ENCODE data around the gene FRG2C.
"Not testable (repeated sequence)": the region's sequence is repeated elsewhere in the genome, so short reads cannot be mapped to it uniquely, and the experiment has no call there.

FRG2C gene

DNA sequence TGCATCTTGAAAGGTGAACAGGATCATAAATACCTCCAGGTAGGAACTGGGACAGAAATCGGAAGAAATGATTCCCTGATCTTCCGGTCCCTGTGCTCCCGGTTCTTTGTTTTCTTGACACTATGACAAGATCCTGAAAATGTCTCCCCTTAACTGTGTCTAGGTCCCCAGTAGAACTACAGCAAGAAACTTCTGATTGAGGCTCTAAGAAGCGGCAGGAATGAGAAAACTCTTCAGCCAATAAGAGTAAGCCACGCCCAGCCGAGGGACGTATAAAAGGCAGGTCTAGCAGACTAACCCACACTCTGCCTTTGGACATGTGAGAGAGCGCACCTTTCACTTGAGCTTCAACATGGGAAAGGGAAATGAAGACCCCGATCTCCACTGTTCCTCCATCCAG is at the start of gene FRG2C:
FRG2C (plus strand) TSS at position 301 of the 400 bp plus-strand sequence; CDS start at position 353, 52 bp downstream.
- DNase-seq, result not testable (repeated sequence)

GRCh38 chr3:75618666-75619305 is 45.3 kb upstream of the FRG2C start:
- not testable (repeated sequence) for DNase-seq

DNA sequence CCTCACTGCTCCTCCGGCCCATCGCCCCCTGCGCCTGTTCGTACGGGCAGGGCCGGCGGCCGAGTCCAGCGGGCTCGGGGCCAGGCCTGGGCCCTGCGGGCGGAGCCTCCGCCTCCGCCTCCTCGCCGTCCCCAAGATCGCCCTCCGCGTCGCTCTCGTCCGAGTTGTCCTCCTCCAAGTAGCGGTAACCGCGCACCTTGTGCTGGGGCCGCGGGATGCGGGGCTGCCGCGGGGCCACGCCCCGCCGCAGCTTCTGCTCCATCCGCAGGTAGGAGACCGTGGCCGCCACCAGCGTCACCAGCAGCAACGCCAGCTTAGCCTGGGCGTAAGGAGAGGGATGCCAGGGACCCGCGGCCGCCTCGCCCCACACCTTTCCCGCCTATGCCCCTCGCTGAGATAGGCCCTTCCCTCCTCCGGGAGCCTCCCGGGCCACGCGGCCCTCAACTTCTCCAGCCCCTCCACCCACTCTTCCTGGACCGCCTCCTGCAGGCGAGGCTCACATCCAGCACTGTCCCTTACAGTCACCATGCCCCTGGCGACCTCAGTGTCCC is 44.6 kb upstream of the FRG2C start:
- DNase-seq, result not testable (repeated sequence)

DNA sequence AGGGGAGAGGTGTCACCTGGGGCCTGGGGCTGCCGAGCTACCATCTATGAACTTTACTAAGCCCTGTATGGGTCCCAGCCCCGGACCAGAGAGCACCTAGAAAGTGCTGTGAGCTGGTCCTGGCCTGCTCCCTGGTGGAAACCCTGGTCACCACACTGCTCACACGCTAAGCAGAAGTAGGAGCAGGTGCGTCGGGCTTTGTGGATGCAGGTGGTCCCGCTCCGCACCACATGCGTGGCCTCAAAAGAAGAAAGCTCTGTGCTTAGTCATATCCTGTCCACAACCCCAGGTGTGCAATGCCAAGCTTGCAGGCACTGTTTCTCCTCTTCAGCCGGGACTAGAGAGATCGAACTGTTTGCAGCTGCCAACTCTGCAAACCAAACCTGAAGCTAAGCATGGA is 42.4 kb upstream of the FRG2C start:
- DNase-seq, result not testable (repeated sequence)

GRCh38 chr3:75623656-75624055 is 40.5 kb upstream of the FRG2C start:
- not testable (repeated sequence) for DNase-seq

GRCh38 chr3:75630887-75631535 is 33.1 kb upstream of the FRG2C start:
- not testable (repeated sequence) for DNase-seq

DNA sequence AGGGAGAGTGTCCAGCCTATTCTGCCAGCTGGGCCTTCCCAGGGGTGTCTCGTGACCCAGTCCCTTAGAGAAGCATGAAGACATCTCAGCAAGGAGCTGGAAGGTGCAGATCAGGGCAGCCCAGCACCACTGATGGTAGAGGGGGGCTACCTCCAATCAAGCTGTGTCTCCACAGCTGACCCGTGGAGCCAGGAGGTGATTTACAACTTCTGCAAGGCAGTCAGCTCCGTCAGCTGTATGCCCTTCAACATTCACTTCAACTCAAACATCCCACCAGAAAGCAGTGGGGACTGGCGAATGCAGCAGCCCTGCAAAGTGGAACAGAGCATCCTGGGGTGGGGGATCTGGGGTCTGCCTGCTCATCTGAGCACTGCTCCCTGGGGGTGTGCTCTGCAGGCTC is 32.6 kb upstream of the FRG2C start:
- DNase-seq, result no peak

DNA sequence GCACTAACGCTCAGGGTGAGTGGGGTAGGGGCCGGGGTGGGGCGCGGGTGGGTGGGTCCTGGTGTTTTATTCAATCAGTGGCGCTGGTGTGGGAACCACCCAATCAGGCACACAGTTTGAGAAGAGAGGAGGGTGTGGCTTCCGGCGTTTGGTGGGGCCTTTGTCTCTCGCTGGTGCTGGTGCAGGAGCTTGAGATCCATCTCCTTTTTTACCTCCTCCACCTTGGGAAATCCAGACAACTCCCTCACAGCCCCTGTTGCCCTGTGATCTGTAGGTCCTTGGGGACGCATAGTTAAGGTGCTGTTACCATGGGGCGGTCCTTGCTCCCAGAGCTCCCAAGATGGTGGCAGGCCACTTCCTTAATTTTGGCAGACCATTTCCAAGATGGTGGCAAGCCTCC is 25.2 kb upstream of the FRG2C start:
- DNase-seq, result not testable (repeated sequence)

DNA sequence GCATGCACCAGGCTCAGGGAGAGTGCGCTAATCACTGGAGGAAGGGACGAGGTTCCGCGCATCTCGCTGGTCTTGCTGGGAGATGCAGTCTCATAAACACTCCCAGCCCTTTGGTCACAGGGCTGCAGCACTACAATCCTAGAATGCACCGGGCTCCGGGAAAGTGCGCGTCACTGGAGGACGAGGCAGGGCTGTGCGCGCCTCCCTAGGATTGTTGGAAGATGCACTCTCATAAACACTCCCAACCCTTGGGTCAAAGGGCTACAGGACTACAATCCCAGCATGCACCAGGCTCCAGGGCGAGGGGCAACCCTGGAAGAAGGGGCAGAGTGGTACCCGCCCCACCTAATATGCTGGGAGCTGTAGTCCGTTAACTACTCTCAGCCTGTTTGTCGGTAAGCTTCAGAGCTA is 23.0 kb upstream of the FRG2C start:
- peak in 1 of 2 donors; percentile 5 for DNase-seq

DNA sequence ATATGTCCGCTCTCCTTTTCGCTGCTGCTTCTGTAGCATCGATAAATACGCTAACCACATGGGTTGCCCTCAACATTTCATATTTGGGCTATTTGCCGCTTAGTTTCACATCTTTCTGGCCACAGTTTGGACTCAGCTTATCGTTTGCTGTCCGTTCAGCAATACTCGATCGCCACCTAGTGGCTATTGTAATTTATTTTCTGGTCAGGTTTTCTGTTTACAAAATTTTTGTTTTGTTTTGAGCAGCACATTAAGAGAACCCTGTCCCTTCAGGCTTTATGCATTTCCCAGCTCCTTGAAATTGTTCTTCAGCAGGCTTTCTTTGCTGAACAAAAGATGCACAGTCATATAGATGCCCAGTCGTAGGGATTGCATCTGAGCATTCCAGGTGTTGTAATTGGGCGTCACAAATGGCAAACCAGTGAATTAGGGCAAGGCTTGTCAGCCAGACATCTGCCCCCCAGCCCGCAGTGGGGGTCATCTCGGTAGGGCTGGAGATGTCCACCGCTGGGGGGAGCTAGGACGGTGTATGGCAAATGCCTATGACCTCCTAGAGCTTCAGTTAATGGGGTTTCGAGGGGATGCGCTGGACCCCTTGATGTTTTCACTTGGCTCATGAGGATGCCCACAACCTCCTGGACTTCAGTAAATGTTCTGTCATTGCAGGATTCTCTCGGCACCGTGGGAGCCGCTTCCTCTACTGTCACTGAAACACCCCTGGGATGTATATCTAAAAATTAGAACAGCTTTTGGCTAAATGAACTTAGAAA is 20.9 kb upstream of the FRG2C start:
- peak in 1 of 2 donors; percentile 7 for DNase-seq

DNA sequence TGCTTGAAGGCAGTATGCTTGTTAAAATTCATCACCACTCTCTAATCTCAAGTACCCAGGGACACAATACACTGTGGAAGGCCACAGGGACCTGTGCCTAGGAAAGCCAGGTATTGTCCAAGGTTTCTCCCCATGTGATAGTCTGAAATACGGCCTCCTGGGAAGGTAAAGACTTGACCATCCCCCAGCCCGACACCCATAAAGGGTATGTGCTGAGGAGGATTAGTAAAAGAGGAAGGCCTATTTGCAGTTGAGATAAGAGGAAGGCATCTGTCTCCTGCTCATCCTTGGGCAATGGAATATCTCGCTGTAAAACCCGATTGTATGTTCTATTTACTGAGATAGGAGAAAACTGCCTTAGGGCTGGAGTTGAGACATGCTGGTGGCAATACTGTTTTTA is 18.6 kb upstream of the FRG2C start:
- DNase-seq, result not testable (repeated sequence)

DNA sequence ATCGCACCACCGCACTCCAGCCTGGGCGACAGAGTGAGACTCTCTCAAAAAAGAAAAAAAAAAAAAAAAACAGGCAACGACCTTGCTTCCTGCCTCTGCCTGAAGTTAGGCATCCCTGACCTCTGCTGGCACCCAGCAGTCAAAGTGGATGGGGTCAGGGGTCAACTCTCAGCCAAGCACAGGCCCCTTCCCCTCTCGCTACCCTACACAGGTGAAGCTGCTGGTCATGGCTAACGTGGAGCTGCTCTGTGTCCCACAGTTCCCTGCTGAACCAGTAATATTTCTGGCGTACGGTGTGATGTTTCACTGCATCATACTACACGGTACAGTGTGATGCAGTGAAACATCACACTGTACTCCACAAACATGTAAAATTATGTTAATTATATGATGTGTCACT is 13.9 kb upstream of the FRG2C start:
- DNase-seq, result no peak

DNA sequence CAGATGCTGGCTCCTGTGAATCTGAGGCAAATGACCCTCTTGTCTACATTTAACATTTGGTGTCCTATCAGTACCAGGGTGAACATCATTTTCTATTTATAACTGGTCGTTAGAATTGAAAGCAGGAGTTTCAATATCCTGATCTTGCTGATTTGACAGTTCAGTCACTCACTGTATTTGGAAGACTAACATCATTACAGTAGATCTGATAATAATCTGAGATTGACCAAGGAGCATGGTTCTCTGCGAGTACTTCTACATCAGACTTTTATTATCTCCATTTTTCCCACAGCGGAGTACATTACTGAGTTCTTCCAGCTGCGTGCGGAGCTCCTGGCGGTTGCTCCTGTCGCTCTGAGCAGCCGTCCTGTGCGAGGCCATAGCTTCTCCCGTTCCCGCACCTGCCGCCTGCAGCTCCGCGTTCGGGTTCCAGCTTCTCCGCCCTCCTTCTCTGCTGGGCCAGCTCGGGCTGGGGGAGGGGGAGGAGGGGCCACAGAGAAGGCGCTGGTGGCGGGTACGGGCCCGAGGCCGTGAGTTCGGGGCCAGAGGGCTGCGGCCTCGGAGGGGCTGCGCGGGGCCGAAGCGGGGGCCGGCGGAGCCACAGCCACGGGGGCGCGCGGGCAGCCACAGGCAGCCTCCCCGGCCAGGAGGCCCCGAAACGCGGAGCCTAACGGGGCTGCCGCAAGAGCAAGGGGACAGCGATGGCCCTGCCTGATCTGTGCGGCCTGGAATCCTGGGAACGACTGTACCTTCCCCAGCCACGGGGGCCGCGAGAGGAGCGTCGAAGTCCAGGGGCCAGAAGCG is 8.8 kb upstream of the FRG2C start:
- not testable (repeated sequence) for DNase-seq

- not testable (repeated sequence) for DNase-seq
Observed at GRCh38 chr3:75655956-75656355, 8.2 kb upstream of the FRG2C start.

GRCh38 chr3:75658411-75659107 is 5.6 kb upstream of the FRG2C start:
- not testable (repeated sequence) for DNase-seq

DNA sequence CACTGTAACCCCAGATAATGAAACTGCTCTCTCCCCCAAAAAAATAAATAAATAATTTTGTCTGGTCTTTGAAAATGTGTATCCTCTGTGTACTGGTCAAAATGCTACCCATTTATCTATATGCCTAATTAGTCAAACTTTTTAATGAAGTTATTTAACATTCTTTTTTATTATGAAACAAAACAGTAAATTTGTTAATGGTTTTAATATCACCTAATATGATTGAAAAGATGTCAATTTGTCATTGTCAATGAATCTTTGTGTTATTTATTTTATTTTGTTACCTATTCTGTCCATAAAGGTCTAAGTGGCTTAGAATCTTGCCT is 5.1 kb upstream of the FRG2C start:
- DNase-seq, result not testable (repeated sequence)

DNA sequence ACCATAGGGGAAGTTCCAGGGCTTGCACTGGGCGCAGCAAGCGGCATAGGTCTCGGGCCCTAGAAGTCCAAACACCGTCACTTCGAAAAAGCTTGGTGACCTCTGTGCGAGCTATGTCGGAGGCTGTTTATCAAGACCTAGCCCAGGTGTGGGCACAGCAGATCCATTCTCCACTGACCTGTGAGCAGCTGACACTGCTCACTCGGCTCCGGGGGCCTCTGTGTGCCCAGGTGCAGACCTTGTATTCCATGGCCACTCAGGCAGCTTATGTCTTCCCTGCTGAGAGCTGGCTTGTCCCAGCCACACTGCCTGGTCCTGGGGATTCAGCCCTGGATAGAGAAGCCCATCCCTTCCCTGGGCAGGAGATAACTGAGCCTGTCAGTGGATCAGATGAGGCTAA is 1.5 kb downstream of the FRG2C start:
- DNase-seq, result not testable (repeated sequence)

DNA sequence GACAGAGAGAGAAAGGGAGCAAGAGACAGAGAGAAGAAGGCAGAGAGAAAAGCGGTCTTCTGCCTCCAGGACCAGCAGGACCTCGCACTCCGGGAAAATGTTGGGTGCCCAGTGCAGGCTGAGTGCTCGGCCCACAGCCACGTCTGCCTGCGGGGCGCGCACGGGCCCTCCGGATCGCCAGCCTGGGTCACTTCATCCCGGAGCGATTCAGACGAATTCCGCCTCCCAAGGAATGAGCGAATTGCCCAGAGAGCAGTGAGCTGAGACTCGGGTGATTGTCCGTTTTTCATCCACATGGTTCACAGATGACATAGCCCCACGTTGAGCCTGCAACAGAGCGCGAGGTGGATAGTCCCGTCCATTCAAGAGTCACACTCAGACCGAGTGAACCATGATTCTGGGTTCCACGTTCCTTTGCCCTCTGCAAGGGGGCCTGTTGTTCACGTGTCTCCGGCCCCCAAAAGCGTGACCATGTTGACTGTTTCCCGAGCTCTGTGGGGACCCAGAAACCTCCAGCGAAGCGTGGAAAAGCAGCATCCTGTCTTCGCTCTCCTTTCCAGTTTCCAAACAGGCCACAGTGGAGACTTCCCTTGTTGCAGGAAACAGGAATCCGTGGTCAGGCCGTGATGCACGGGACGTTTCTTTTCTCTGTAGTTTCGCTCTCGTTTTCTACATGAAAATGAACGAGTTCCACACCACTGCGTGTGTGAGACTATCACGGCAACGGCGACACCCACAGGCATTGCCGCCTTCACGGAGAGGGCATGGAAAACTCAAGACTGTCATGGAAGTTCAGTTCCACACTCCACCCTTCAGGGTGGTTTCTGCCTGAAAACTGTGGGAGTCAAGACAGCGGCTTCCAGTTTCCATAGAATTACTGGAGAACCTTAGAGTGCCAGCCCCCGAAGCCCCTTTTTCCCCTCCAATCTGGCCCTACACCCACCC is 3.9 kb downstream of the FRG2C start:
- DNase-seq, result not testable (repeated sequence)

- peak; percentile 41 to 50 for DNase-seq
Observed at GRCh38 chr3:75668759-75669347, 4.7 kb downstream of the FRG2C start.

Measured in activated CD4-positive, alpha-beta T cell treated with anti-CD3 and anti-CD28 coated beads for 4 hours (primary cell).